Right lobe of liver (tissue), 6 donors: ENCODE results near the gene ADIPOR2. TPM values are rescaled to one million over a fixed set of nuclear protein-coding genes. Genes with fewer than 3 reads are reported as not detected.

Experiments used
- ATAC-seq, 4 donors: fragments of 200-7000 bp; cut with Tn5 transposase; one replicate each; pipeline ENCODE4 v1.9.1; 2020; ENCODE audit warnings: mild to moderate bottlenecking in 4 of 4, moderate library complexity in 4 of 4
- DNase-seq, 3 donors: peaks; one replicate each; pipeline ENCODE4 v3.0.0-alpha.2; 2020
- H3K27ac ChIP-seq, 3 donors: fragments of 200-600 bp; one replicate each; pipeline ENCODE4 v1.8.0; 2022
- H3K27me3 ChIP-seq, 2 donors: fragments of 200-600 bp; one replicate each; pipeline ENCODE4 v1.8.0; 2022
- H3K36me3 ChIP-seq, 4 donors: fragments of 200-600 bp; sonication (generic) in 1 of 4; one replicate each; pipeline versions ENCODE4 v1.5.1 to v1.8.0; 2017 to 2022; ENCODE audit warnings: control low read depth in 1 of 4
- H3K4me1 ChIP-seq, 4 donors: fragments of 200-600 bp; sonication (generic) in 1 of 4; one replicate each; pipeline versions ENCODE4 v1.5.1 to v1.8.0; 2017 to 2022; ENCODE audit warnings: control low read depth in 1 of 4
- H3K4me3 ChIP-seq, 3 donors: fragments of 200-600 bp; one replicate each; pipeline ENCODE4 v1.8.0; 2022
- H3K9me3 ChIP-seq, 4 donors: fragments of 200-600 bp; sonication (generic) in 1 of 4; one replicate each; pipeline versions ENCODE4 v1.5.1 to v1.8.0; 2017 to 2022; ENCODE audit warnings: control low read depth in 1 of 4
- POLR2A ChIP-seq: fragments of 450-650 bp; IDR thresholded peaks from one replicate; pipeline ENCODE4 v1.6.1; 2017; ENCODE audit warnings: antibody characterized with exemption, mild to moderate bottlenecking
- WGBS: methylation state at CpG from one replicate; pipeline ENCODE4 v1.1.6; 2018; ENCODE audit warnings: low coverage, low lambda C conversion rate; ENCODE audit not compliant: insufficient coverage; ENCODE audit errors: missing lambda C conversion rate; 5-methylcytosine and 5-hydroxymethylcytosine counted together
- intact Hi-C, 2 donors: fragments of 100-400 bp; cut with DNase I; formaldehyde crosslinking; loops; one replicate each; pipeline versions ENCODE4 v1.11.2 to v1.14.1; 2022
- total RNA-seq, 6 experiments: library from RNA; depleted of rRNA in 2 of 6; stranded (reverse); fragments of >200 nt in 2 of 6; fragmentation: NEBNext Ultra II Directional in 3 of 6; extraction: Animal tissue kit (Norgen Biotek cat#: 25700) in 3 of 6; gene quantifications; one replicate each; pipeline versions ENCODE4 v1.1.0 to v1.2.4, GENCODE V29; 2016 to 2023
- TF ChIP-seq, protein P1 (sequence below), 4 donors: fragments of 200-600 bp in 3 of 4; fragments of 450-650 bp in 1 of 4; IDR thresholded peaks; one replicate each; pipeline versions ENCODE4 v1.5.1 to v1.8.0; 2016 to 2022; ENCODE audit warnings: antibody characterized with exemption in 4 of 4, mild to moderate bottlenecking in 2 of 4
- donor health status: DM: no; HTN: yes; CAD: no.
- donor health status: DM: no; HTN: no; CAD: no.
- donor health status: DM: no; HTN: no; CAD: no.
- donor health status: DM: no; HTN: yes; CAD: no.
- donor health status: DM: no; HTN: yes; CAD: no.

ADIPOR2 gene
- total RNA-seq, 6 experiments from 2014 or later, result 46.5 to 108 (median 59.8) TPM

DNA sequence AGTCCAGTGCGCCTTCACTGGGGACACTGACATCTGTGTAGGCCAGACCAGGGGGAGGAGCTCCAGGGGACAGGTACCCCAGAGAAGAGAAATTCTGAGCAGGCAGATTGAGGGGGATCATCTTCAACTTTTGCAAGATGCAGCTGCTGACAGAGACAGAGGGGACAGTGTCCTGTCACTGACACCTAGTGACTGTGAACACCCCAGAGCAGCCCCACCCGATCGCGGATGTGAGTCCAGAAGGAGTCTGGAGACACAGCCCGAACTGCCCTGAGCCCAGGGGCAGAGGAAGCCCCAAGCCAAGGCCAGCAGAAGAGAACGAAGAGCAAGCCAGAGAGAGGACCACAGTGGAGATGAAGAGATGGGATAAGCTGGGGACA is 107.8 kb downstream of the ADIPOR2 start:
- Histone ChIP-seq H3K27ac (no peak overlapping the region), H3K4me3 (no peak overlapping the region), H3K9me3 (no peaks in the 10 kb centered on the region), H3K4me1 (peaks cover 0 to 11% (median 0%) of the 10 kb centered on the region in 4 donors), H3K27me3 (no peaks in the 10 kb centered on the region), H3K36me3 (no peaks in the 10 kb centered on the region)
- no peak for TF ChIP-seq POLR2A
- TF ChIP-seq, protein P1, sequence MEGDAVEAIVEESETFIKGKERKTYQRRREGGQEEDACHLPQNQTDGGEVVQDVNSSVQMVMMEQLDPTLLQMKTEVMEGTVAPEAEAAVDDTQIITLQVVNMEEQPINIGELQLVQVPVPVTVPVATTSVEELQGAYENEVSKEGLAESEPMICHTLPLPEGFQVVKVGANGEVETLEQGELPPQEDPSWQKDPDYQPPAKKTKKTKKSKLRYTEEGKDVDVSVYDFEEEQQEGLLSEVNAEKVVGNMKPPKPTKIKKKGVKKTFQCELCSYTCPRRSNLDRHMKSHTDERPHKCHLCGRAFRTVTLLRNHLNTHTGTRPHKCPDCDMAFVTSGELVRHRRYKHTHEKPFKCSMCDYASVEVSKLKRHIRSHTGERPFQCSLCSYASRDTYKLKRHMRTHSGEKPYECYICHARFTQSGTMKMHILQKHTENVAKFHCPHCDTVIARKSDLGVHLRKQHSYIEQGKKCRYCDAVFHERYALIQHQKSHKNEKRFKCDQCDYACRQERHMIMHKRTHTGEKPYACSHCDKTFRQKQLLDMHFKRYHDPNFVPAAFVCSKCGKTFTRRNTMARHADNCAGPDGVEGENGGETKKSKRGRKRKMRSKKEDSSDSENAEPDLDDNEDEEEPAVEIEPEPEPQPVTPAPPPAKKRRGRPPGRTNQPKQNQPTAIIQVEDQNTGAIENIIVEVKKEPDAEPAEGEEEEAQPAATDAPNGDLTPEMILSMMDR (IDR thresholded peaks at IDR 0.05), result no peak
- ATAC-seq, result no peak
- peak in 2 of 3 donors; percentile 40 for DNase-seq
- intact Hi-C loops, result loop anchor here in 1 of 2 donors (5.0 to 10.0 kb wide), 3 partner anchors 139 to 484 kb away; no protein-coding TSS in a partner anchor
- 83% methylated on average over 1 of the region's 6 CpGs for WGBS

DNA sequence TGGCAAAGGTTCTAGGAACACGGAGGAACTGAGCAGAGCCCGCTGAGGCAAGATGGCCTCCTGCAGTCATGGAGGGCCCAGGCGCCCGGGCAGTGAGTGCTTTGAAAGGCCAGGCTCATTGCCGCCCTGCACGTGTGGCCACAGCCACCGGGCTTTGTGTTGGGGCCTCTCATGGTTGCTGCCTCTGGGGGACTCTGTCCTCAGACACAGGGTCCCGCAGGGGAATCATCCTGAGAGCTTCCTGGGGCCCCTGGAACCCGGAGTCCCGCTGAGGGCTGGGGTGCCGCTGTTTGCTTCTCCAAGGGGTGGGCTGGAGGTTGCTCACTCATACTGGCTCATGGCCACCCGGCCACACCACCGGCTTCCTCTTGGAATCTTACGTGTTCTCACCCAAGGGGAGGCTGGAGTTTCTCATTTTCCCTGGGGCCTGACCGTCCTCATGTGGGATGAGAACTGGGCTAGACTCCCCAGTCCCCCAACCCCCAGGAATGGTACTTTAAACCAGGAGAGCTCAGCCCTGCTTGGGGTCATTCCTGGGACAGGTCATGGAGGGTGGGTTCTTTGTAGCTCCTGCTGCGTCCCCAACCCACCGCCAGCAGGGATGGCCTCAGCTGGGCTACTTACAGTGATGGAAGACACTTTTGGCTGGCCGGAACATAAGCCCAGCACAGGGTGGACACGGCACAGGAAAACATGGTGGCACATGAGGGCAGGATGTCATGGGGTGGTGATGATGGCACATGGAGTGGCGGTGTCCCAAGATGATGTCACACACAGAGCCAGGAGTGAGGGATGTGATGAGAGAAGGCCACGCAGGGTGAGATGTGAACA is 108.4 kb downstream of the ADIPOR2 start:
- TF ChIP-seq, protein P1 (IDR thresholded peaks at IDR 0.05), result no peak
- H3K9me3 ChIP-seq, result no peaks in the 10 kb centered on the region
- H3K4me3 ChIP-seq, result no peak overlapping the region
- intact Hi-C loops, result loop anchor here in 1 of 2 donors (5.0 to 10.0 kb wide), 3 partner anchors 138 to 483 kb away; no protein-coding TSS in a partner anchor
- no peak overlapping the region for H3K27ac ChIP-seq
- H3K4me1 ChIP-seq, result peaks cover 0 to 11% (median 0%) of the 10 kb centered on the region in 4 donors
- ATAC-seq (no peak), DNase-seq (peak in 2 of 3 donors; percentile 46 to 51)
- no peaks in the 10 kb centered on the region for H3K36me3 ChIP-seq
- 100% methylated on average over 1 of the region's 21 CpGs for WGBS
- H3K27me3 ChIP-seq, result no peaks in the 10 kb centered on the region

DNA sequence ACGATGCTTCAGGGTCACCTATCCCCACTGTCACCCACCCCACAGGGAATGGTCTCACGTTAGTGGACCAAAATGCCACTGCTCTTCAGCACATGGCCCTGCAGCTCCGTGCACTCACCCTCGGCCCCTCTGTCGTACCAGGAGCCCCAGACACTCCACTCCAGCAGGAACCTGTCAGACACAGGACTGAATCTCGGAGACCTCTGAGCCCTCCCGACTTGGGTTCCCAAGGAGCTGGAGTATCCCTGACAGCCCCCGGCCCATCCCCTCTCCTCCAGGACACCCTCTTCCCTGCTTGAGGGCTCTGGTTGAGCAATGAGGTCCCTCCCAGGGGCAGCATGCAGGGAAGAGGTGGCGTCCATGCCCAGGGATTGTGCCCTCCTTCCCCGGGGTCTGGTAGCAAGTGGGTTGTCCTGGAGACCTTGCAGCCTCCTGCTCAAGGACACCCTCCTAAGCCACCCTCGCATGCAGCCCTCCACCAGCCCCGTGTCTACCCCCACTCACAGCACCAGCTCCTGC is 109.1 kb downstream of the ADIPOR2 start:
- intact Hi-C loops, result loop anchor here (5.0 to 10.0 kb wide), 3 partner anchors 137 to 482 kb away; no protein-coding TSS in a partner anchor
- Histone ChIP-seq H3K4me1 (peaks cover 0 to 11% (median 0%) of the 10 kb centered on the region in 4 donors), H3K4me3 (no peak overlapping the region), H3K9me3 (no peaks in the 10 kb centered on the region), H3K36me3 (no peaks in the 10 kb centered on the region), H3K27me3 (no peaks in the 10 kb centered on the region), H3K27ac (no peak overlapping the region)
- WGBS, result no CpG with 5 or more reads among the region's 12 CpGs
- TF ChIP-seq POLR2A, result no peak
- TF ChIP-seq, protein P1 (IDR thresholded peaks at IDR 0.05), result no peak
- no peak for ATAC-seq
- peak in 2 of 3 donors; percentile 43 to 50 for DNase-seq

DNA sequence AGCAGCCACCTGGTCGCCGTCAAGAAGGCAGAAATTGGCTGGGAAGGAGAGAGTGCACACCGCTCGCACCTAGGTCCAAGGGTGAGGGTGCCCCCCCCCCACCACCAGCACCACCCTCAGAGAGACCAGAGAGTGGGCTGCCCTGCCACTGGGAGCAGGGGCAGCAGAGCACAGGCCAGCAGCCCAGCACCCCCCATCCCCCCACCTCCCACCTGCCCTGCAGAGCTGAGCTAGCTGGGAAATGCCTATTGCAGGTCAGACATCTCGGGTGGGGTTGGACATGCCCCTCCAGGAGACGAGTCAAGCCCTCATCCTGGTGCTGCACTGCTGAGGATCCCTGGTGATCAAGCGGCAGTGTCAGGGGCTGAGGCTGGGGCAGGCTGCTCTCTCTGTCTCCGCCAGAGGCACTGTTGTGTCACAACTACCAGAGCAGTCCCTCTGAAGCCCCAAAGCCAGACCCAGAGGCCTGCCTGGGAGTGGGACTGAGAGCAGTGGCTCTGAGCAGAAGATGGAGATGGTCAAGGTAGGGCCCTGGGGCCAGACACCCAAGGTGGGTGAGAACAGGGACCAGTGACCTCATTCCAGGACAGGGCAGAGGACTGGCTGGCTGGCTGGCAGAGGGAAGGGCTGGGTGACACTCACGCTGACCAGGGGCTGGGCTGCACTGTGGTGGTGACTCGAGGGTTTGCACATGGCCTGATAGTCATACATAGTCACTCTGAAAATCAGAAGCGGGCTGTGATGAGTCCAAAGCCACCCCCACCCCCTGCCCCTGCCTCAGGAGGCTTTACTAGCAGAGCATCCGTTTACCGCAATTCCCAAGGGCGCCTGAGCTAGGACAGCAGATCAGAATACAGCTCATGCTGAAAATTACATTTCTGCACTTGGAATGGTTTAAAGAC is 109.8 kb downstream of the ADIPOR2 start:
- intact Hi-C loops, result loop anchor here in 1 of 2 donors (10.0 kb wide), 1 partner anchor 234 kb away; no protein-coding TSS in a partner anchor
- 61% methylated on average over 10 of the region's 14 CpGs for WGBS
- TF ChIP-seq, protein P1 (IDR thresholded peaks at IDR 0.05), result peak in 2 of 4 donors; percentile 40 to 42
- no peak for TF ChIP-seq POLR2A
- Histone ChIP-seq H3K27ac (no peak overlapping the region), H3K9me3 (no peaks in the 10 kb centered on the region), H3K4me1 (peaks cover 0 to 5% (median 0%) of the 10 kb centered on the region in 4 donors), H3K4me3 (no peak overlapping the region), H3K36me3 (no peaks in the 10 kb centered on the region), H3K27me3 (no peaks in the 10 kb centered on the region)
- ATAC-seq (peak in 1 of 4 donors; percentile 13), DNase-seq (peak in 2 of 3 donors; percentile 32 to 63)
